Activated CD4-positive, alpha-beta memory T cell treated with anti-CD3 and anti-CD28 coated beads, Interleukin-2, amount 10 ng/mL, durations not matched to agents 7 days and 5 days (primary cell): ENCODE measurements around the gene PRKG1. TPM values are rescaled to one million over a fixed set of nuclear protein-coding genes. Genes with fewer than 3 reads are reported as not detected.
"Not testable (repeated sequence)": the region's sequence is repeated elsewhere in the genome, so short reads cannot be mapped to it uniquely, and the experiment has no call there.

Experiments used
- CTCF ChIA-PET: fragments of 350-600 bp; sonication (Branson Sonifier 250); formaldehyde crosslinking; loops from one replicate; lab custom pipeline; 2021; ENCODE audit warnings: antibody characterized with exemption, inconsistent platforms; lab: Charles Lee
- POLR2A ChIA-PET: fragments of 350-600 bp; sonication (Branson Sonifier 250); formaldehyde crosslinking; loops from one replicate; lab custom pipeline; 2021; ENCODE audit warnings: antibody characterized with exemption; lab: Charles Lee
- DNase-seq: peaks from one replicate; pipeline ENCODE4 v3.0.0-alpha.2; 2020
- H3K27ac Mint-ChIP-seq: one replicate; pipeline ENCODE4 v1.8.0; 2021; ENCODE audit warnings: mild to moderate bottlenecking, mixed read lengths
- H3K27me3 Mint-ChIP-seq: one replicate; pipeline ENCODE4 v1.8.0; 2021; ENCODE audit warnings: mixed read lengths
- H3K36me3 Mint-ChIP-seq: one replicate; pipeline ENCODE4 v1.8.0; 2021; ENCODE audit warnings: low read depth, mixed read lengths
- H3K4me1 Mint-ChIP-seq: one replicate; pipeline ENCODE4 v1.8.0; 2021; ENCODE audit warnings: mixed read lengths
- H3K4me3 Mint-ChIP-seq: one replicate; pipeline ENCODE4 v1.8.0; 2021; ENCODE audit warnings: mild to moderate bottlenecking, mixed read lengths
- H3K9me3 Mint-ChIP-seq: one replicate; pipeline ENCODE4 v1.8.0; 2021; ENCODE audit warnings: mixed read lengths
- total RNA-seq, 2 experiments: library from RNA; stranded (reverse); gene quantifications; one replicate each; pipeline ENCODE4 v1.2.3, GENCODE V29; 2021

Gene PRKG1
- total RNA-seq, 2 experiments from 2014 or later = not detected

DNA sequence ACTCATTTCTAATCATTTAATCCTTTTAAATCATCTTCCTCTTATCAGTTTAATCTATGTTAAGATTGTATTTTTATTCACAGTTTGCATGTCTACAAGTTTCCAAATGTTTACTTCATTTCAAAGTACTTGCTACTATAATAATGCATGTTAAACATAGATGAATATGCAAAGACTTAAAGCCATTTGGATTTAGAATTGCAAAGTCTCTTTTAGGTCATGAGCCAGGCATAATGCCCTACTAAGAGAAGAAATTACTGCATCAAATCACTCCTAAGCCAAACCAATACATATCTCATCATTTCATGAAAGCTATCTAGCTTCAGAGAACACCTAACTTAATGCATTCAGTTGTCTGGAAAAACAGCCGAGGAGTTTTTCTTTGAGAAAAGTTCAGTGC lies 266.1 kb downstream of the PRKG1 start:
- Mint-ChIP-seq H3K4me3 (no peak overlapping the region), H3K4me1 (peaks cover 7% of the 10 kb centered on the region), H3K36me3 (no peaks in the 10 kb centered on the region), H3K9me3 (no peaks in the 10 kb centered on the region), H3K27me3 (no peaks in the 10 kb centered on the region), H3K27ac (no peak overlapping the region)
- no peak for DNase-seq
- CTCF ChIA-PET = no interaction called here
- POLR2A ChIA-PET = no interaction called here

DNA sequence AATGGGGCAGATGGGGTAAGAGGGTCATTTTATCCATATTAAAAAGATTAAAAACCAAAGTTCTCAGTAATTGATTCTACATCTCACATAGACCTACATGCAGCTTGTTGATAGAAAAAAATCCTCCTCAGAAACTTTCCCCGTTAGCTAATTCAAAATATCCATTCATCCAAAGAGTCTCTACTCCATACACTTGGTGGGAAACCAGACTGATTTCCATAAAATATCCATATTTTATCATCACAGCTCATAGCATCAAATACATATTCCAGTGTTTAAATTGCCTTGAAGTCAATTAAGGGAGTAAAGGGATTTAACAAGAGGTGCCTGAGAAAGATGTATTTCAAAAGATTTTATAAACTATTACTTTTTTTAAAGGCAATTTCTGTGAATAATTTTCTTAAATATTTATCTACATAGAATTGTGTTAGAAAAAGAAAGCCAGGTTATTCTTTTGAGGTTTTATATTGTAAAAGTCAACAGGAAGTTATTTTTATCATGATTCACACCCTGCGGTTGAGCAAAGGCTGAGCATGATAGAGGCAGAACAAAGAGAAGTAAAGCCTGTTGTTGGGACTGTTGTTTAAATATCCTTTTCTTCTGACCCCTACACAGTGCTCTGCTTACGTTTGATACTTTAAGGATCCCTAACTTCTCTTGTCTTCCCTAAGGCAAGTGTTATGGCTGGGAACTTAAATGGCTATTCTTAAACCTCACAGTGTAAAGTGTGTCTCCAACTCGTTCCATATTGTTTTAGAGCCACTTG lies 266.7 kb downstream of the PRKG1 start:
- peaks cover 7% of the 10 kb centered on the region for H3K4me1 Mint-ChIP-seq
- CTCF ChIA-PET = no interaction called here
- H3K27ac Mint-ChIP-seq = no peak overlapping the region
- POLR2A ChIA-PET = no interaction called here
- no peak overlapping the region for H3K4me3 Mint-ChIP-seq
- H3K9me3 Mint-ChIP-seq = no peaks in the 10 kb centered on the region
- H3K36me3 Mint-ChIP-seq = no peaks in the 10 kb centered on the region
- H3K27me3 Mint-ChIP-seq = no peaks in the 10 kb centered on the region
- DNase-seq = no peak

DNA sequence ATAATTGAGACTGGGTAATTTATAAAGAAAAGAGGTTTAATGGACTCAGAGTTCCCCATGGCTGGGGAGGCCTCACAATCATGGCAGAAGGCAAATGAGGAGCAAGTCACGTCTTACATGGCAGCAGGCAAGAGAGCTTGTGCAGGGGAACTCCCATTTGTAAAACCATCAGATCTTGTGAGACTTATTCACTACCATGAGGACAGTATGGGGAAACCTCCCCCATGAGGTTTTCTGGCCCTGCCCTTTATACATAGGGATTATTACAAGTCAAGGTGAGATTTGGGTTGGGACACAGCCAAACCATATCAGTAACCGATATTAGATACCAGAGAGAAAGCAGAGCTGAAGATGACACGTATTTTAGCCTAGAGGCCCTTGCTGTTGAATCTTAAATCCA lies 267.5 kb downstream of the PRKG1 start:
- H3K27ac Mint-ChIP-seq, H3K4me1 Mint-ChIP-seq, H3K4me3 Mint-ChIP-seq, POLR2A ChIA-PET, H3K27me3 Mint-ChIP-seq, DNase-seq, H3K9me3 Mint-ChIP-seq, H3K36me3 Mint-ChIP-seq, CTCF ChIA-PET: not testable (repeated sequence)

DNA sequence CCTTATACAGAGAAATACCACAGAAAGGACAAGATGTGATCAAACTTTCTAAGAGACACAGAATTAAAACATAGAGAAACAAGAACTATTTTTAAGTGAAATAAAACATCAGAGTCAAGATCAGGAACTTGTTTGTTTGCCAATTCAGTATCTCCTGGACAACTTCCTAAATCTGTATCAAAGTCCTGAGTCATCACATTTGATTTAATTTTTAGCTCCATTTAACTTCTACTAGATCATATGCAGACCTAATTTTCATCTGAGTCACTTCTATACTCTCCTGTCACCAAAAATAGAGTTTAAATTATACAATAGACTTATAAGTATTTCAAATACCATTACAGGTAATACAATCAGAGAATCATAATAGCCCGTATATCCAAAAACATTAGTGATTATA lies 268.1 kb downstream of the PRKG1 start:
- H3K4me3 Mint-ChIP-seq = no peak overlapping the region
- no peak for DNase-seq
- H3K4me1 Mint-ChIP-seq = peaks cover 7% of the 10 kb centered on the region
- CTCF ChIA-PET = no interaction called here
- no peaks in the 10 kb centered on the region for H3K36me3 Mint-ChIP-seq
- H3K27ac Mint-ChIP-seq = no peak overlapping the region
- no peaks in the 10 kb centered on the region for H3K27me3 Mint-ChIP-seq
- H3K9me3 Mint-ChIP-seq = no peaks in the 10 kb centered on the region
- POLR2A ChIA-PET = no interaction called here

DNA sequence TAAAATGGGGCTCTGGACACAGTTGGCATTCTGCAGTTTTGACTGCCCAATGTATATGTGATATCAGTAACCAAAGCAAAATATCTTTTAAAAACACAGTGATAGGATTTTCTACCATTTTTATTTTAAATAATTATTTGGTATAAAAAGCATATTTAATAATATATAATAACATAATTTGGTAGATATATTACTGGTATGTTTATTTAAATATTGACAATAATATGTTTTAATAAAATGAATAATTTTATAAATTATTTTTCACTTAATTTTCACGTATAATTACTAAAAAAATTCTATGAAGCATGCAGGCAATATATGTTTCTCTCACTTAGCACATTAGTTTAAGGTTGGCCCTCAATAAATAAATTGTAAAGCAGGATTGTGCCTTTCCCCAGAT lies 269.1 kb downstream of the PRKG1 start:
- Mint-ChIP-seq H3K9me3 (no peaks in the 10 kb centered on the region), H3K4me3 (no peak overlapping the region), H3K4me1 (peaks cover 7% of the 10 kb centered on the region), H3K27ac (no peak overlapping the region), H3K36me3 (no peaks in the 10 kb centered on the region), H3K27me3 (no peaks in the 10 kb centered on the region)
- ChIA-PET CTCF (no interaction called here), POLR2A (no interaction called here)
- no peak for DNase-seq

DNA sequence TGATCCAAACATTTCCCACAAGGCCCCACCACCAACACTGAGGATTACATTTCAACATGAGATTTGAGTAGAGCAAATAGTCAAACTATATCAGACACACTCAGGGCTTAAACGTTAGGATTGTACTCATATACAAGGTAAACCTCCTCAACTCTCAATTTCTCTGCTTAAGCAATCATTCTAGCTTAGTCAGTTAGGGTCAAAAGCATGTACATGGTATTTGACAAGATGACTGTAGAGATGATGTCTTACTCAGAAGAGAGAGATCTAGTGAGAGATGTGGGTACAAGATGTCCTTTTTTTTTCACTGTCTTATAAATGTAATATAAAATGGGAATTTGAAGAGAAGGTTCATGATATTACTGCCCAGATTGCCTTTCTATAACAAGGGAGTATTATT lies 270.1 kb downstream of the PRKG1 start:
- no peaks in the 10 kb centered on the region for H3K9me3 Mint-ChIP-seq

DNA sequence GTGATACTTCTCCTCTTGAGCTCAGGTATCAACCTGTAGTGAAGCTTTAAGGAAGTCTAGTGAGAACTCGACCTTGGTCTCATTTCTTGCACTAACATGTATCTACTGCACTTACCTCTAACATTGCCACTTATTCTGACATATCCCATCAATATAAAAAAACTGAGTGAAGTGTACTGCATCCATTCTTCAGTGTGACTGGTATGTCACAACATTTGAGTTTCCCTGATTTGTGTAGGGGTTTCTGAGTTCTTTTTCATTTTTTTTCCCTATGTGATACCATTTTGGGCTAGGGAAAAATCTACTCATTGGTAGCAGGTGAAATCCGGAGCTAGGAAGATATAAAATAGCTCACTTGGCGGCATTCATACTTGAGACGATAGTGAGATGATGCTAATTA lies 274.3 kb downstream of the PRKG1 start:
- no peak overlapping the region for H3K27ac Mint-ChIP-seq

More for the DNA sequence above, 270.1 kb downstream of the PRKG1 start:
- Mint-ChIP-seq H3K4me1 (peaks cover 7% of the 10 kb centered on the region), H3K27ac (no peak overlapping the region), H3K36me3 (no peaks in the 10 kb centered on the region), H3K27me3 (no peaks in the 10 kb centered on the region), H3K4me3 (no peak overlapping the region)
- DNase-seq = no peak
- ChIA-PET POLR2A (no interaction called here), CTCF (no interaction called here)

DNA sequence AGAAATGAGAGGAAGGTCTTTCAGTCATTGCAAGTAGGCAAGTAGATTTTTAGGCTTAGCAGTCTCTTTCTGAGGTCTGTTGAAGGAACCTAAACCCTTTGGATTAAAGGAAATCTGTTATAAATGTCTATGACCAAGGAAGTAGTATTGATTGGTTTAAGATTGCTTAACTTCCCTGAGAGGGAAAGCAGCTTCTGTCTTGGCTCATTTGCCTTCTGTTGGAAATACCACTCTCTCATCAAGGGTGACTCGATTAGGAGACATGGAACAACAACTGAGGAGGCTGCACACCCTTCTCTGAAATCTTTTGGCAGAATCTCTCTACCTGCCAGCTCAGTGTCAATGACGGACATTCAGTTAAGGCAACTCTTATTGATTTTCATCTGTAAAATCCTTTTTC lies 282.9 kb downstream of the PRKG1 start:
- no peaks in the 10 kb centered on the region for H3K4me1 Mint-ChIP-seq
- CTCF ChIA-PET = no interaction called here
- DNase-seq = no peak
- no peaks in the 10 kb centered on the region for H3K9me3 Mint-ChIP-seq
- H3K36me3 Mint-ChIP-seq = no peaks in the 10 kb centered on the region
- no peak overlapping the region for H3K27ac Mint-ChIP-seq
- POLR2A ChIA-PET = no interaction called here
- H3K27me3 Mint-ChIP-seq = no peaks in the 10 kb centered on the region
- H3K4me3 Mint-ChIP-seq = no peak overlapping the region

More for the DNA sequence above, 274.3 kb downstream of the PRKG1 start:
- POLR2A ChIA-PET = no interaction called here
- no peaks in the 10 kb centered on the region for H3K36me3 Mint-ChIP-seq
- CTCF ChIA-PET = no interaction called here
- H3K4me3 Mint-ChIP-seq = no peak overlapping the region
- H3K9me3 Mint-ChIP-seq = no peaks in the 10 kb centered on the region
- DNase-seq = no peak
- no peaks in the 10 kb centered on the region for H3K4me1 Mint-ChIP-seq
- no peaks in the 10 kb centered on the region for H3K27me3 Mint-ChIP-seq

DNA sequence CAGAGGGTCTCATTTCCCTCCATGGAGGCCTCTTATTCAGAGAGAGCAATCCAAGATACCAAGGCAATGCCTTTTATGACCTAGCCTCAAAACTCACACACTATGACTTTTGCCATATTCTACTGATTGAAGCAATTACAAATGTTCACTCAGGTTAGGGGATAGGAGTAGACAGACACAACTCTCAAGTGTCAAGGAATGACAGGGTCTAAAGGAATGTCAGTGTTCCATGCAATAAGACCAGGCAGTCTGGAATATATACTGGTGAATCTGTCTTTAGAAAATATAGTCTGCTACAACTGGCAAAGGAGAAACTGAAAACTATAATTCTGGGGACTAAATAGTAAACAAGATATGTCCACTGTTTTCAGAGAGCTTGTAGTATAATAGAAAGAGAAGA lies 283.9 kb downstream of the PRKG1 start:
- H3K4me3 Mint-ChIP-seq = no peak overlapping the region
- no peaks in the 10 kb centered on the region for H3K27me3 Mint-ChIP-seq
- H3K36me3 Mint-ChIP-seq = no peaks in the 10 kb centered on the region
- ChIA-PET CTCF (no interaction called here), POLR2A (no interaction called here)
- DNase-seq = no peak
- H3K4me1 Mint-ChIP-seq = no peaks in the 10 kb centered on the region
- H3K27ac Mint-ChIP-seq = no peak overlapping the region
- H3K9me3 Mint-ChIP-seq = no peaks in the 10 kb centered on the region

DNA sequence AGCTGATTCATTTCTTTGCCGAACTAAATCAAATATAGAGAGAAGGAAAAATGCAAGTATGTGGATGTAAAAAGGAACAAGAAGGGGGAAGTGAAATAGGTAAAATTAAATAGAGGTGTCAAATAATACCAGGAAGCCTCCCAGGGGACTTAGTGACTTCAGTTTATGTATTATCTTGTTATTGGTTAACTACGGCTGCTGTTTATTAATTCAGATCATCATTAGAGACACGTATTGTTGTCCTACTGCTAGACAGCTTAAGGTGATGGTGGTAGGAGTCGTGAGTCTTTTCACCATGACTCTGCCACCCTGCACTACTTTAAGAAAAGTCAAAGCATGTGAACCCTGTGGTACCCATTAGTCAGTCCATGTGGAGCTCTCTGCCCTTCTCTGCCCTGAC lies 289.1 kb downstream of the PRKG1 start:
- Mint-ChIP-seq H3K4me1 (no peaks in the 10 kb centered on the region), H3K36me3 (no peaks in the 10 kb centered on the region), H3K4me3 (no peak overlapping the region), H3K27me3 (no peaks in the 10 kb centered on the region), H3K27ac (no peak overlapping the region), H3K9me3 (no peaks in the 10 kb centered on the region)
- ChIA-PET CTCF (no interaction called here), POLR2A (no interaction called here)
- no peak for DNase-seq

DNA sequence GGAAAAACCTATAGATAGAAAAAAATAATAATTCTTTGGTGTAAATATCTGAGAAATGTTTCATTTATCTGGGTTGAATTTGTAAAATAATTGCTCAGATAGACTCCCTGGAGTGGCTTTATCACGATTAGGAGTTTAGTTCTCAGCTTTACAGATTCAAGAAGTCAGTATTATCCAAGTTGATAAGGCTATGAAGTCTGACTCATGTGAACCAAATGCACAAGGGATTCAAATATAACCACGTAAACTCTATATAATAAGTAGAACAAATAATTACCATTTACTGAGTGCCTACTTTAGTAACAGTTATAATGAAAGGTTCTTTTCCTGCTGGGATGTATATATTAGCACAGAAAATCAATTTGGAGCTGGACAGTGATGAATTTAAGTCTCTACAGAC lies 290.4 kb downstream of the PRKG1 start:
- H3K9me3 Mint-ChIP-seq = no peaks in the 10 kb centered on the region
- H3K4me1 Mint-ChIP-seq = no peaks in the 10 kb centered on the region
- H3K27ac Mint-ChIP-seq = no peak overlapping the region
- POLR2A ChIA-PET = no interaction called here
- H3K4me3 Mint-ChIP-seq = no peak overlapping the region
- CTCF ChIA-PET = no interaction called here
- DNase-seq = no peak
- H3K27me3 Mint-ChIP-seq = no peaks in the 10 kb centered on the region
- H3K36me3 Mint-ChIP-seq = no peaks in the 10 kb centered on the region

DNA sequence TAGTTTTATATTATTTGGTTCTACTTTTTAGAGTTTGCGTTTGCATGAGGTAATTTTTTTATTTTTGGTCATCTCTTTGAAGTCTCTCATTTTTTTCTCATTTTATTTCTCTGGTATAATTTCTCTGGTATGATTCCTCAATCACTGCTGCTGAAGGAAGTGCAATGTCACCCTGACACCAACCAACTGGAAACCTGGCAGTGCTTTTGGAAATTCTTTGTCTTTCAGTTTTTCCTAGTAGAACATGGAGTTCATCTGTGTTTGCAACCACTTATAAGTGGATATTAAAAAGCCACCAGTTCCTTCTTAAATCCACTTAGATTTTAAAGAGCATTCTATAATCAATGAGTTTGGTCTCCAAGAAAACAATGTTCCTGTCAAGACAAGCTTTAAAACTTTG lies 291.8 kb downstream of the PRKG1 start:
- no peak for DNase-seq
- Mint-ChIP-seq H3K4me3 (no peak overlapping the region), H3K27me3 (no peaks in the 10 kb centered on the region), H3K4me1 (no peaks in the 10 kb centered on the region), H3K36me3 (no peaks in the 10 kb centered on the region), H3K9me3 (no peaks in the 10 kb centered on the region), H3K27ac (no peak overlapping the region)
- CTCF ChIA-PET = no interaction called here
- POLR2A ChIA-PET = no interaction called here

DNA sequence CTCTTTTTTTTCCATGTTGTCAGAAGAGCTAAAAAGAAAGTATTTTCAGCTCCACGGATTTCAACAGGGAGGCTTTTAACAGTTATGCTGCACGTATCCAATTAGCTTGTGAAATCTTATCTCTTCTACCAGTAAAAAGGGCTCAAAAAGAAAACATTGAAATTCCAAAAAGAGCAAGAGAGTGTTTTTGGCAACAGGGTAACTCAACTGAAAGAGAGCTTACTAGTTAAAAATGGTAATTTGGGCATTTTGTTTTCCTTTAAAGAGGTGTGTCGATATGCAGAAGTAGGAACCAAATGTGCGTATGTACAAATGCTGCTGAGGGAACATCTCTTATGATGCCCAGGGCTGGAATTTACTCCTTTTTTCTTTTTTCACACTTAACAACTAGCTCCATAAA lies 292.8 kb downstream of the PRKG1 start:
- Mint-ChIP-seq H3K36me3 (no peaks in the 10 kb centered on the region), H3K4me1 (no peaks in the 10 kb centered on the region)
- POLR2A ChIA-PET = no interaction called here

DNA sequence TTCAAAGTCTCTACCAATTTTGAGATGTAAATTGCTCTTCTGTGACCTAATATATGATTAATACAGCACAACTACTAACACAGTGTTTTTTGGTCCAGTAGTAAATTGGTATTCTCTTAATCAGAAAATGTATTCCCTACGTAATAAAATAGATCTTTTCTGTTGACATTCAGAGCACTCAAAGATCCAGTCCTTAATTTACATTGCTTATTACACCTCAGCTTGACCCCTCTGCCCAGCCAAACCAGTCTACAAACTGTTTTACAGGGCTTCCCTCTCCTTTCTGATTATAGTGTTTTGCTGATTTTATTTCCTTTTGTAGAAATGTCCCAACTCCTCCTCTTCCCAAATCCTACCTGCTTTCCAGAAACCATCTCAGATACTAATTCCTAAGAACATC lies 293.4 kb downstream of the PRKG1 start:
- Mint-ChIP-seq H3K27ac (no peak overlapping the region), H3K4me1 (no peaks in the 10 kb centered on the region), H3K36me3 (no peaks in the 10 kb centered on the region), H3K27me3 (no peaks in the 10 kb centered on the region), H3K4me3 (no peak overlapping the region), H3K9me3 (no peaks in the 10 kb centered on the region)
- ChIA-PET POLR2A (no interaction called here), CTCF (no interaction called here)
- no peak for DNase-seq

More for the DNA sequence above, 292.8 kb downstream of the PRKG1 start:
- CTCF ChIA-PET = no interaction called here
- H3K27me3 Mint-ChIP-seq = no peaks in the 10 kb centered on the region
- no peak overlapping the region for H3K27ac Mint-ChIP-seq
- no peak for DNase-seq
- H3K9me3 Mint-ChIP-seq = no peaks in the 10 kb centered on the region
- H3K4me3 Mint-ChIP-seq = no peak overlapping the region
